Thyroid gland (tissue), 4 donors: Measurements from ENCODE around the gene WWC2. TPM values are rescaled to one million over a fixed set of nuclear protein-coding genes. Genes with fewer than 3 reads are reported as not detected.
"Not testable (repeated sequence)": the region's sequence is repeated elsewhere in the genome, so short reads cannot be mapped to it uniquely, and the experiment has no call there.

ENCODE experiments used
- DNase-seq, 2 donors: peaks; one replicate each; pipeline ENCODE4 v3.0.0-alpha.2; 2019
- H3K27ac ChIP-seq, 3 donors: fragments of 200-600 bp; sonication (generic); 1 replicate in 2 of 3; 2 replicates in 1 of 3; pipeline ENCODE4 v1.5.1; 2016 to 2019; ENCODE audit warnings: mild to moderate bottlenecking in 1 of 3, moderate library complexity in 1 of 3
- H3K27me3 ChIP-seq: fragments of 200-600 bp; sonication (generic); one replicate; pipeline ENCODE4 v1.5.1; 2019
- H3K36me3 ChIP-seq, 2 donors: fragments of 200-600 bp; sonication (generic); one replicate each; pipeline ENCODE4 v1.5.1; 2016 to 2019
- H3K4me1 ChIP-seq, 2 donors: fragments of 200-600 bp; sonication (generic); one replicate each; pipeline ENCODE4 v1.5.1; 2017 to 2019
- H3K4me3 ChIP-seq, 3 donors: fragments of 200-600 bp; sonication (generic); replicated peaks in 1 of 3; 1 replicate in 2 of 3; 2 replicates in 1 of 3; pipeline ENCODE4 v1.5.1; 2016; ENCODE audit warnings: mild to moderate bottlenecking in 1 of 3
- H3K9me3 ChIP-seq: fragments of 200-600 bp; sonication (generic); one replicate; pipeline ENCODE4 v1.5.1; 2017
- CTCF ChIP-seq, 6 experiments: fragments of 200-600 bp in 3 of 6; fragments of 450-650 bp in 3 of 6; sonication (generic) in 3 of 6; IDR thresholded peaks; one replicate each; pipeline ENCODE4 v1.5.1; 2016 to 2019; ENCODE audit warnings: antibody characterized with exemption in 6 of 6, mild to moderate bottlenecking in 2 of 6, inconsistent platforms in 1 of 6, moderate library complexity in 1 of 6
- POLR2A ChIP-seq, 2 donors: fragments of 450-650 bp; IDR thresholded peaks; one replicate each; pipeline ENCODE4 v1.6.1; 2017; ENCODE audit warnings: antibody characterized with exemption in 2 of 2, mild to moderate bottlenecking in 2 of 2, moderate library complexity in 1 of 2
- whole genome bisulfite sequencing, 2 donors: methylation state at CpG; one replicate each; pipeline ENCODE4 v1.1.5; 2017; 5-methylcytosine and 5-hydroxymethylcytosine counted together
- intact Hi-C: fragments of 100-400 bp; cut with DNase I; formaldehyde crosslinking; loops from one replicate; pipeline ENCODE4 v1.15.1; 2023
- total RNA-seq, 4 donors: library from RNA; depleted of rRNA; stranded (reverse); fragments of >200 nt; gene quantifications; one replicate each; pipeline ENCODE4 v1.2.3, GENCODE V29; 2016

WWC2 gene
- total RNA-seq, 4 donors from 2014 or later = 44.6 to 87.4 (median 53.5) TPM

GRCh38 chr4:183147983-183148382, 48.9 kb downstream of the WWC2 start:
- no peaks in the 10 kb centered on the region for H3K9me3 ChIP-seq
- H3K36me3 ChIP-seq = no peaks in the 10 kb centered on the region
- H3K4me3 ChIP-seq = no peak overlapping the region
- no peaks in the 10 kb centered on the region for H3K27me3 ChIP-seq
- 88 to 90% methylated on average over 4 of the region's 4 CpGs for WGBS, 2 donors
- peak overlapping the region in 1 of 3 donors; percentile 25 for H3K27ac ChIP-seq
- TF ChIP-seq POLR2A (IDR thresholded peaks at IDR 0.05) (no peak), CTCF (IDR thresholded peaks at IDR 0.05) (no peak)
- DNase-seq = no peak
- H3K4me1 ChIP-seq = peaks cover 26 to 38% of the 10 kb centered on the region in 2 donors
- intact Hi-C loops = no loop called here

- Histone ChIP-seq H3K4me3 (no peak overlapping the region), H3K36me3 (no peaks in the 10 kb centered on the region), H3K27ac (no peak overlapping the region), H3K4me1 (peaks cover 37 to 50% of the 10 kb centered on the region in 2 donors), H3K9me3 (no peaks in the 10 kb centered on the region), H3K27me3 (no peaks in the 10 kb centered on the region)
- intact Hi-C loops = no loop called here
- DNase-seq = no peak
- 97% methylated on average over 5 of the region's 5 CpGs for WGBS, 2 donors
- TF ChIP-seq POLR2A (IDR thresholded peaks at IDR 0.05) (no peak), CTCF (IDR thresholded peaks at IDR 0.05) (no peak)
Observed at GRCh38 chr4:183149616-183150539, 50.8 kb downstream of the WWC2 start.

- intact Hi-C loops = not testable (repeated sequence)
- 97 to 100% methylated on average over 5 of the region's 5 CpGs for WGBS, 2 donors
Observed at GRCh38 chr4:183150664-183151063, 51.6 kb downstream of the WWC2 start.

GRCh38 chr4:183152232-183152631, 53.2 kb downstream of the WWC2 start:
- peaks cover 30 to 39% of the 10 kb centered on the region in 2 donors for H3K4me1 ChIP-seq
- DNase-seq, intact Hi-C loops, H3K9me3 ChIP-seq, H3K36me3 ChIP-seq, H3K27me3 ChIP-seq, H3K27ac ChIP-seq, H3K4me3 ChIP-seq: not testable (repeated sequence)
- WGBS, 2 donors = 95 to 98% methylated on average over 4 of the region's 4 CpGs

More at GRCh38 chr4:183150664-183151063, 51.6 kb downstream of the WWC2 start:
- H3K36me3 ChIP-seq, H3K27ac ChIP-seq, H3K4me3 ChIP-seq, H3K9me3 ChIP-seq, DNase-seq, H3K27me3 ChIP-seq: not testable (repeated sequence)
- H3K4me1 ChIP-seq = peaks cover 40 to 50% of the 10 kb centered on the region in 2 donors

GRCh38 chr4:183153190-183153916, 54.3 kb downstream of the WWC2 start:
- intact Hi-C loops = no loop called here
- peaks cover 22 to 29% of the 10 kb centered on the region in 2 donors for H3K4me1 ChIP-seq
- H3K27me3 ChIP-seq = no peaks in the 10 kb centered on the region
- peak overlapping the region; percentile 31 to 93 (median 54) for H3K27ac ChIP-seq
- no peak for TF ChIP-seq POLR2A (IDR thresholded peaks at IDR 0.05)
- no peak for TF ChIP-seq CTCF (IDR thresholded peaks at IDR 0.05)
- DNase-seq = peak in 1 of 2 donors; percentile 38
- no peaks in the 10 kb centered on the region for H3K36me3 ChIP-seq
- H3K4me3 ChIP-seq = no peak overlapping the region
- H3K9me3 ChIP-seq = no peaks in the 10 kb centered on the region
- whole genome bisulfite sequencing, 2 donors = 63 to 74% methylated on average over 6 of the region's 6 CpGs
